HUDEP-2 (cell line): ENCODE data around the gene PCBP2.
"Not testable (repeated sequence)": the region's sequence is repeated elsewhere in the genome, so short reads cannot be mapped to it uniquely, and the experiment has no call there.

ENCODE experiments used
- DNase-seq, 76 experiments: peaks; one replicate each; lab custom pipeline; 2025; ENCODE audit not compliant: unreplicated experiment in 76 of 76; lab: John Stamatoyannopoulos, UW

The PCBP2 gene

GRCh38 chr12:53467880-53468279, 16.0 kb downstream of the PCBP2 start:
- no peak for DNase-seq

- DNase-seq, result no peak
Measured at GRCh38 chr12:53468282-53468681, 16.4 kb downstream of the PCBP2 start.

GRCh38 chr12:53472056-53472582, 20.2 kb downstream of the PCBP2 start:
- no peak for DNase-seq

- DNase-seq, result no peak
Measured at GRCh38 chr12:53474077-53474476, 22.2 kb downstream of the PCBP2 start.

GRCh38 chr12:53474819-53475218, 22.9 kb downstream of the PCBP2 start:
- no peak for DNase-seq

- peak in 4 of 76 experiments; percentile 16 to 23 (median 21) for DNase-seq
Measured at GRCh38 chr12:53476769-53477209, 24.9 kb downstream of the PCBP2 start.

- DNase-seq, result no peak
Measured at GRCh38 chr12:53478865-53479264, 27.0 kb downstream of the PCBP2 start.

- DNase-seq, result no peak
Measured at GRCh38 chr12:53479331-53479730, 27.4 kb downstream of the PCBP2 start.

GRCh38 chr12:53480491-53481442, 28.9 kb downstream of the PCBP2 start:
- DNase-seq, result no peak

GRCh38 chr12:53481458-53481857, 29.6 kb downstream of the PCBP2 start:
- DNase-seq, result not testable (repeated sequence)

GRCh38 chr12:53481939-53482586, 30.2 kb downstream of the PCBP2 start:
- peak in 4 of 76 experiments; percentile 11 to 30 (median 22) for DNase-seq

- peak in 1 of 76 experiments; percentile 5 for DNase-seq
Measured at GRCh38 chr12:53482626-53483168, 30.8 kb downstream of the PCBP2 start.

GRCh38 chr12:53483225-53483978, 31.5 kb downstream of the PCBP2 start:
- DNase-seq, result no peak

GRCh38 chr12:53483979-53484377, 32.1 kb downstream of the PCBP2 start:
- DNase-seq, result no peak

- no peak for DNase-seq
Measured at GRCh38 chr12:53484686-53485575, 33.0 kb downstream of the PCBP2 start.

GRCh38 chr12:53485955-53486735, 34.2 kb downstream of the PCBP2 start:
- no peak for DNase-seq

GRCh38 chr12:53486736-53487487, 35.0 kb downstream of the PCBP2 start:
- no peak for DNase-seq

- DNase-seq, result no peak
Measured at GRCh38 chr12:53489242-53489864, 37.5 kb downstream of the PCBP2 start.
